AG04450 (cell line): ENCODE results near the gene GJB3. TPM values are rescaled to one million over a fixed set of nuclear protein-coding genes. Genes with fewer than 3 reads are reported as not detected.

Experiments used
- CTCF ChIA-PET: fragments of 300-600, 350-600 bp; formaldehyde crosslinking; extraction: SDS; loops from one replicate; lab custom pipeline; 2022; ENCODE audit warnings: antibody characterized with exemption, inconsistent platforms; lab: Charles Lee
- POLR2A ChIA-PET: fragments of 350-600 bp; formaldehyde crosslinking; extraction: SDS; loops from one replicate; lab custom pipeline; 2021; ENCODE audit warnings: antibody characterized with exemption, inconsistent platforms; lab: Yijun Ruan, JAX
- DNase-seq: peaks from one replicate; pipeline ENCODE4 v3.0.0-alpha.2; 2011; ENCODE audit warnings: low read depth, low spot score
- H3K27ac ChIP-seq: one replicate; pipeline ENCODE4 v1.5.1; 2012; ENCODE audit warnings: low read depth, low read length, control low read depth
- H3K27me3 ChIP-seq: one replicate; pipeline ENCODE4 v1.6.0; 2012; ENCODE audit warnings: low read length; ENCODE audit not compliant: control insufficient read depth, insufficient read depth
- H3K4me3 ChIP-seq: 2 replicates; pipeline ENCODE4 v1.5.1; 2011; ENCODE audit warnings: mild to moderate bottlenecking, low read depth, low read length, control low read depth
- H3K9me3 ChIP-seq: 2 replicates; pipeline ENCODE4 v1.5.1; 2012; ENCODE audit warnings: low read length; ENCODE audit not compliant: control insufficient read depth, insufficient read depth
- CTCF ChIP-seq: IDR thresholded peaks from 2 replicates; pipeline ENCODE4 v1.5.1; 2011; ENCODE audit warnings: low read depth, low read length, control low read depth, inconsistent platforms
- polyA plus RNA-seq: library from polyadenylated mRNA; depleted of rRNA; stranded (reverse); fragments of >200 nt; gene quantifications from 2 replicates; pipeline ENCODE4 v1.2.3, GENCODE V29; 2011; rRNA removed

GJB3 gene
- polyA plus RNA-seq, 1 experiment = not detected

GRCh38 chr1:34827341-34827941 is 46.4 kb downstream of the GJB3 start:
- ChIA-PET POLR2A (no interaction called here), CTCF (interaction anchor here (1.1 kb wide), 1 partner anchor 25 kb away, joined by 5 read pairs; no protein-coding TSS in a partner anchor)
- Histone ChIP-seq H3K4me3 (no peak overlapping the region), H3K27ac (no peak overlapping the region), H3K27me3 (no peaks in the 10 kb centered on the region), H3K9me3 (no peaks in the 10 kb centered on the region)
- TF ChIP-seq CTCF = no peak
- no peak for DNase-seq

- Histone ChIP-seq H3K27ac (no peak overlapping the region), H3K4me3 (no peak overlapping the region), H3K27me3 (no peaks in the 10 kb centered on the region), H3K9me3 (no peaks in the 10 kb centered on the region)
- ChIA-PET CTCF (no interaction called here), POLR2A (no interaction called here)
- no peak for DNase-seq
- TF ChIP-seq CTCF = no peak
Observed at GRCh38 chr1:34828611-34829010, 47.6 kb downstream of the GJB3 start.

- no peak overlapping the region for H3K27ac ChIP-seq
- CTCF ChIA-PET = no interaction called here
- H3K4me3 ChIP-seq = no peak overlapping the region
- no peak for DNase-seq
- TF ChIP-seq CTCF = no peak
- POLR2A ChIA-PET = no interaction called here
- no peaks in the 10 kb centered on the region for H3K27me3 ChIP-seq
- no peaks in the 10 kb centered on the region for H3K9me3 ChIP-seq
Observed at GRCh38 chr1:34829250-34829649, 48.2 kb downstream of the GJB3 start.

- H3K27ac ChIP-seq = no peak overlapping the region
- POLR2A ChIA-PET = no interaction called here
- H3K4me3 ChIP-seq = no peak overlapping the region
- TF ChIP-seq CTCF = no peak
- H3K9me3 ChIP-seq = no peaks in the 10 kb centered on the region
- CTCF ChIA-PET = interaction anchor here (1.2 to 1.7 kb wide), 2 partner anchors 21 to 35 kb away, joined by 5 to 7 read pairs; no protein-coding TSS in a partner anchor
- H3K27me3 ChIP-seq = no peaks in the 10 kb centered on the region
- DNase-seq = no peak
Observed at GRCh38 chr1:34831721-34832246, 50.8 kb downstream of the GJB3 start.

- ChIA-PET CTCF (interaction anchor here (0.6 to 0.7 kb wide), 3 partner anchors 26 to 936 kb away, joined by 3 to 5 read pairs (median 4); partner anchors contain the start of gene CLSPN), POLR2A (no interaction called here)
- no peaks in the 10 kb centered on the region for H3K9me3 ChIP-seq
- TF ChIP-seq CTCF = no peak
- H3K27ac ChIP-seq = no peak overlapping the region
- H3K4me3 ChIP-seq = no peak overlapping the region
- no peaks in the 10 kb centered on the region for H3K27me3 ChIP-seq
- DNase-seq = no peak
Observed at GRCh38 chr1:34833711-34834110, 52.7 kb downstream of the GJB3 start.

Other genes starting within 250 kb of the GJB3 start
- gene GJB5, start 26.2 kb upstream of the GJB3 start, polyA plus RNA-seq = not detected in 2 replicates
- gene GJB4, start 21.5 kb upstream of the GJB3 start, polyA plus RNA-seq = not detected in 2 replicates
- not detected in 2 replicates for gene GJA4, start 11.8 kb downstream of the GJB3 start, polyA plus RNA-seq
- 41.7 and 46.1 TPM in 2 replicates for gene SMIM12, start 78.5 kb downstream of the GJB3 start, polyA plus RNA-seq
- not detected in 2 replicates for gene DLGAP3, start 148.4 kb downstream of the GJB3 start, polyA plus RNA-seq
- gene TMEM35B, start 204.1 kb downstream of the GJB3 start, polyA plus RNA-seq = 36.8 and 37.8 TPM in 2 replicates